Esophagus squamous epithelium (tissue), 5 donors: ENCODE results near the gene ACYP1. TPM values are rescaled to one million over a fixed set of nuclear protein-coding genes. Genes with fewer than 3 reads are reported as not detected.
A peak's percentile ranks its signal among the peaks of the same experiment; 100 is the strongest.

Experiments used
- DNase-seq: peaks from one replicate; lab custom pipeline; 2025; lab: John Stamatoyannopoulos, UW
- H3K27ac ChIP-seq, 4 donors: fragments of 200-600 bp; sonication (generic); one replicate each; pipeline ENCODE4 v1.5.1; 2016 to 2019; ENCODE audit warnings: mild to moderate bottlenecking in 1 of 4
- H3K27me3 ChIP-seq, 4 donors: fragments of 200-600 bp; sonication (generic); 1 replicate in 3 of 4; 2 replicates in 1 of 4; pipeline versions ENCODE4 v1.5.1 to v1.6.0; 2017 to 2021; ENCODE audit warnings: antibody characterized with exemption in 1 of 4
- H3K36me3 ChIP-seq, 3 donors: fragments of 200-600 bp; sonication (generic); one replicate each; pipeline ENCODE4 v1.5.1; 2016 to 2019
- H3K4me1 ChIP-seq, 3 donors: fragments of 200-600 bp; sonication (generic); one replicate each; pipeline ENCODE4 v1.5.1; 2017 to 2019
- H3K4me3 ChIP-seq, 4 donors: fragments of 200-600 bp; sonication (generic); 1 replicate in 3 of 4; 2 replicates in 1 of 4; pipeline ENCODE4 v1.5.1; 2016 to 2019; ENCODE audit warnings: mild to moderate bottlenecking in 2 of 4, moderate library complexity in 1 of 4
- H3K9me3 ChIP-seq, 3 donors: fragments of 200-600 bp; sonication (generic); one replicate each; pipeline ENCODE4 v1.5.1; 2016 to 2019
- POLR2A ChIP-seq, 4 donors: fragments of 450-650 bp; IDR thresholded peaks; one replicate each; pipeline ENCODE4 v1.6.1; 2017; ENCODE audit warnings: antibody characterized with exemption in 4 of 4, mild to moderate bottlenecking in 4 of 4, moderate library complexity in 3 of 4
- WGBS, 2 donors: methylation state at CpG; one replicate each; pipeline ENCODE4 v1.1.5; 2018; 5-methylcytosine and 5-hydroxymethylcytosine counted together
- intact Hi-C: fragments of 100-400 bp; cut with DNase I; formaldehyde crosslinking; loops from one replicate; pipeline ENCODE4 v1.15.0; 2022
- total RNA-seq, 4 donors: library from RNA; depleted of rRNA; stranded (reverse); fragments of >200 nt; gene quantifications; one replicate each; pipeline ENCODE4 v1.1.0, GENCODE V29; 2016
- TF ChIP-seq, protein P1 (sequence below), 6 experiments: fragments of 450-650 bp in 4 of 6; fragments of 200-600 bp in 2 of 6; sonication (generic) in 2 of 6; IDR thresholded peaks; one replicate each; pipeline ENCODE4 v1.5.1; 2016 to 2019; ENCODE audit warnings: antibody characterized with exemption in 6 of 6, mild to moderate bottlenecking in 4 of 6, moderate library complexity in 4 of 6
- donor health status: DM: yes; HTN: yes; CAD: no.

The ACYP1 gene
- total RNA-seq, 4 donors from 2014 or later = 11.0 to 28.0 (median 15.4) TPM

DNA sequence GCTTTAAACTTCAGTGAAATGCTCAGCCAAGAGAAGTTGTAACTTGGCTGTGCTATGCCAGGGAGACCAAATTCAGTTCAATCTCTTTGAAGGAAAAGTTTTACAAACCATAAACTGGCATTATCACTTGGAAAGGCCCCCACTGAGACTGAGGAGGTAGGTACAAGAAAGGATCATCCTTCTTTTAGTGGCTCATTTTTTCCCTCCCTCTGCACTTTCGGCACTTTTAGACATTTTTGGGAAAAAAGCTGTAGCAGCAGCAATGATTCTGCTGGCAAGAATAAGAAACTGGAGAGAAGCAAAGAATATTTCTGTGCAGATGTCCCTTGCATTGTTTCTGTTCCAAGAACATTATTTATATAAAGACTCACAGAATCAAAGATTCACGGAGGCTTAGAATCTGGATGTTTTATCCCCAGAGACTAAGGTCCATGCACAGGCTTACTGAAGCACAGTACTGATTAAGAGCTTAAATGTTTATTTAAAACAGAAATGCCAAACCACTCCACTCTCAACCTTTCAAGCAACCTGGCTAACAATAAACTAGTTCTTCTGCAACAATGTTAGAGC lies 17.9 kb upstream of the ACYP1 start:
- DNase-seq = no peak

DNA sequence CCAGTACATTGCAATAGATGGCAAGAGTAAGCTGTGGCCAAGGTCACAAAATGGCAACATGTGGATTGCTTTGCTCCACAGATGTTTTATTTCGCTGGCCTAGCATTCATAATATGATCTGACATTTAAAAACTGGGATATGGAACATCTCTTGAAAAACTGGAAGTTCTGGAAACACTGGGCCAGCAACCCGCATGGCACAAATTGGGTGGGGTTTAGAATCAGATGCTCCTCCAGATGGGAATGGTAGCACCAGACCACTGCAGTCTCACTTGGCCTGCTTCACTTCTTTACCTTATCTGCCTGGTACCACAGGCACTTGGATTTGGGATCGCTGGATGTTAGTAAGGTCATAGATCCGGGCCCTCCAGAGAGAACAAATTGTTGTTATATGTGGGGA lies 15.7 kb upstream of the ACYP1 start:
- peak overlapping the region in 1 of 4 donors; percentile 27 for H3K27ac ChIP-seq
- H3K4me1 ChIP-seq = peaks cover 6 to 51% (median 13%) of the 10 kb centered on the region in 3 donors
- intact Hi-C loops = no loop called here
- 47 to 88% methylated on average over 4 of the region's 4 CpGs for WGBS, 2 donors
- DNase-seq = no peak
- H3K9me3 ChIP-seq = no peaks in the 10 kb centered on the region
- H3K4me3 ChIP-seq = no peak overlapping the region
- no peaks in the 10 kb centered on the region for H3K27me3 ChIP-seq
- no peak for TF ChIP-seq POLR2A (IDR thresholded peaks at IDR 0.05)
- TF ChIP-seq, protein P1, sequence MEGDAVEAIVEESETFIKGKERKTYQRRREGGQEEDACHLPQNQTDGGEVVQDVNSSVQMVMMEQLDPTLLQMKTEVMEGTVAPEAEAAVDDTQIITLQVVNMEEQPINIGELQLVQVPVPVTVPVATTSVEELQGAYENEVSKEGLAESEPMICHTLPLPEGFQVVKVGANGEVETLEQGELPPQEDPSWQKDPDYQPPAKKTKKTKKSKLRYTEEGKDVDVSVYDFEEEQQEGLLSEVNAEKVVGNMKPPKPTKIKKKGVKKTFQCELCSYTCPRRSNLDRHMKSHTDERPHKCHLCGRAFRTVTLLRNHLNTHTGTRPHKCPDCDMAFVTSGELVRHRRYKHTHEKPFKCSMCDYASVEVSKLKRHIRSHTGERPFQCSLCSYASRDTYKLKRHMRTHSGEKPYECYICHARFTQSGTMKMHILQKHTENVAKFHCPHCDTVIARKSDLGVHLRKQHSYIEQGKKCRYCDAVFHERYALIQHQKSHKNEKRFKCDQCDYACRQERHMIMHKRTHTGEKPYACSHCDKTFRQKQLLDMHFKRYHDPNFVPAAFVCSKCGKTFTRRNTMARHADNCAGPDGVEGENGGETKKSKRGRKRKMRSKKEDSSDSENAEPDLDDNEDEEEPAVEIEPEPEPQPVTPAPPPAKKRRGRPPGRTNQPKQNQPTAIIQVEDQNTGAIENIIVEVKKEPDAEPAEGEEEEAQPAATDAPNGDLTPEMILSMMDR (IDR thresholded peaks at IDR 0.05) = no peak
- peaks cover 0 to 26% (median 12%) of the 10 kb centered on the region in 3 donors for H3K36me3 ChIP-seq

More for the DNA sequence above, 17.9 kb upstream of the ACYP1 start:
- Histone ChIP-seq H3K27me3 (no peaks in the 10 kb centered on the region), H3K9me3 (no peaks in the 10 kb centered on the region), H3K36me3 (peaks cover 0 to 48% (median 34%) of the 10 kb centered on the region in 3 donors), H3K27ac (peak overlapping the region in 3 of 4 donors; percentile 14 to 65 (median 54)), H3K4me1 (peaks cover 6 to 60% (median 13%) of the 10 kb centered on the region in 3 donors), H3K4me3 (peak overlapping the region in 1 of 4 donors; percentile 0)
- 41 to 78% methylated on average over 2 of the region's 2 CpGs for WGBS, 2 donors
- TF ChIP-seq, protein P1 (IDR thresholded peaks at IDR 0.05) = no peak
- TF ChIP-seq POLR2A (IDR thresholded peaks at IDR 0.05) = no peak
- intact Hi-C loops = loop anchor here (5.0 to 10.0 kb wide), 3 partner anchors 77 to 167 kb away; partner anchors contain the start of gene EIF2B2

DNA sequence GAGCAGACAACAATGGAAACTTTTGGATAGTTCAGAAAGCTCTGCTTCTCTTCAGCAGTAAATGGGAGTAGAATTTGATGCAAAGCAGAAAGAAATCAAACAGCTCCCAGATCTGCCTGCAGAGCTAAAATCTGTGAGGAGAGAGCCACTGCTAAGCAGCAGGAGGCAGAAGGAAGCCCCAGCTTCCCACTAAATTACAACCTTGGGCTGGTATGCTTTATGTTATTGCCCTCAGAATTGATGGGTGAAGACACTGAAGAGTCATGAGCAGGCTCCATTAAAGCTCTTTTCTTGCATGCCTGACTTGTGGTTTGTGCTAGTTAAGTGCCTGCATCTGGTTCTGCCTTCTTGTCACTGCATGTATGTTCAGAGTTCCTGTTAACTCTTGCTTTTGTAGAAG lies 14.0 kb upstream of the ACYP1 start:
- H3K4me1 ChIP-seq = peaks cover 5 to 33% (median 8%) of the 10 kb centered on the region in 3 donors
- no peak overlapping the region for H3K27ac ChIP-seq
- no peak for DNase-seq
- intact Hi-C loops = no loop called here
- no peak for TF ChIP-seq POLR2A (IDR thresholded peaks at IDR 0.05)
- TF ChIP-seq, protein P1 (IDR thresholded peaks at IDR 0.05) = no peak
- no peak overlapping the region for H3K4me3 ChIP-seq
- peaks cover 0 to 8% (median 0%) of the 10 kb centered on the region in 3 donors for H3K36me3 ChIP-seq
- no peaks in the 10 kb centered on the region for H3K9me3 ChIP-seq
- no peaks in the 10 kb centered on the region for H3K27me3 ChIP-seq

DNA sequence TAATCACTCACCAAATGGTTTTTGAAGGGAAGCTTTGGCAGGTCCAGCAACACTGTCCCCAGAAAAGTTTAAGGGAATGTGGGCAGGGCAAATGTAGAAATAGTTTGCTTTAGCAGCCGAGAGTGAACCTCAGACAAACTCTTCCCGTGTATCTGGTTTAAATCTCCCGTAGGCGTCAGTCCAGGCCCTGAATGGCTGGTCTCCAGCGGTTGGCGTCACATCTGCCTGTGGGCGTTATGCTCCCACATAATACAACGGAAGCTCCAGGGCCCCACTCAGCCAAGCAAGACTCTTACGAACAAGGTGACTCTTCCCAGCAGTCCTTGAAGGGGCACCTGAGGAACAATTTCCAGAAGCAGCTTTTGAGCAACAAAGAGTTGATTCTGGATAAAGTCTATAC lies 6.6 kb upstream of the ACYP1 start:
- TF ChIP-seq POLR2A (IDR thresholded peaks at IDR 0.05) = no peak
- TF ChIP-seq, protein P1 (IDR thresholded peaks at IDR 0.05) = no peak
- Histone ChIP-seq H3K27ac (peak overlapping the region; percentile 85 to 94 (median 91)), H3K27me3 (no peaks in the 10 kb centered on the region), H3K4me3 (peak overlapping the region in 1 of 4 donors; percentile 50), H3K4me1 (peaks cover 15 to 46% (median 15%) of the 10 kb centered on the region in 3 donors), H3K9me3 (no peaks in the 10 kb centered on the region), H3K36me3 (no peaks in the 10 kb centered on the region)
- DNase-seq = no peak
- WGBS, 2 donors = 24 to 60% methylated on average over 6 to 7 of the region's 9 CpGs
- intact Hi-C loops = no loop called here

DNA sequence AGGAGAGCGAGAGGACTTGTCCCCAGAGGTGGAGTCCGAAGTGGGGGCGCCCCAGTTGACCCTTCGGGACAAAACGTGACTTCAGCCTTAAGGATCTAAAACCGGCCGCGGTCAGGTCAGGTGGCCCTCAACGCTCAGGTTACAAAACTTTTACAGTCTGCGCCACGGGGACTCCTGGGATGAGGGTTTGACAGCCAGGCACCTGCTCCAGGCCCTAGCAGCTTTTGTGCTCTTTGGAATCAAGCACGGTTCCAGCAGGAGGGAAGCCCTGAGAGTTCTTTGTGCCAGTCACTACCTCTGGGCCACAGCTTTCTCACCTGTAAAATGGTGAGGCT lies 6.0 kb upstream of the ACYP1 start:
- TF ChIP-seq, protein P1 (IDR thresholded peaks at IDR 0.05) = no peak
- no peak for TF ChIP-seq POLR2A (IDR thresholded peaks at IDR 0.05)
- no peaks in the 10 kb centered on the region for H3K9me3 ChIP-seq
- 25% methylated on average over 3 of the region's 12 CpGs; no CpG with 5 or more reads in 1 of the 2 donors for WGBS, 2 donors
- H3K27me3 ChIP-seq = no peaks in the 10 kb centered on the region
- intact Hi-C loops = no loop called here
- peak overlapping the region; percentile 85 to 94 (median 91) for H3K27ac ChIP-seq
- no peaks in the 10 kb centered on the region for H3K36me3 ChIP-seq
- DNase-seq = no peak
- peak overlapping the region; percentile 33 to 70 (median 46) for H3K4me3 ChIP-seq
- peaks cover 15 to 46% (median 15%) of the 10 kb centered on the region in 3 donors for H3K4me1 ChIP-seq
